ENCODE results near the gene CPSF7. TPM values are rescaled to one million over a fixed set of nuclear protein-coding genes. Genes with fewer than 3 reads are reported as not detected.

The CPSF7 gene
- total and polyA plus RNA-seq, 4 donors: 12.5 to 23.7 (median 22.2) TPM

- peaks cover 0 to 23% (median 19%) of the 10 kb centered on the region in 4 donors for H3K36me3 ChIP-seq (ENCODE audit: control insufficient read depth in 4 of 4, insufficient read depth in 3 of 4, low read depth in 1 of 4, low read length in 3 of 4)
Observed at GRCh38 chr11:61452825-61453224, 23.1 kb upstream of the CPSF7 start.

GRCh38 chr11:61448552-61448927, 18.8 kb upstream of the CPSF7 start:
- WGBS: 89% methylated on average over 7 of the region's 7 CpGs
- DNase-seq (ENCODE audit: low spot score): no peak
- Histone ChIP-seq H3K27ac (ENCODE audit: low read depth in 1 of 2, low read length in 2 of 2) (no peak overlapping the region), H3K4me3 (ENCODE audit: low read depth in 1 of 3, low read length in 3 of 3) (no peak overlapping the region), H3K4me1 (ENCODE audit: control insufficient read depth in 4 of 4, insufficient read depth in 4 of 4, low read length in 3 of 4) (no peaks in the 10 kb centered on the region), H3K27me3 (ENCODE audit: control insufficient read depth in 4 of 4, insufficient read depth in 4 of 4, low read length in 3 of 4) (no peaks in the 10 kb centered on the region), H3K9me3 (ENCODE audit: control insufficient read depth in 4 of 4, low read length in 3 of 4) (no peaks in the 10 kb centered on the region), H3K36me3 (ENCODE audit: control insufficient read depth in 4 of 4, insufficient read depth in 3 of 4, low read depth in 1 of 4, low read length in 3 of 4) (peaks cover 5 to 37% (median 29%) of the 10 kb centered on the region in 4 donors), H3K9ac (ENCODE audit: low read depth in 1 of 2, low read length in 2 of 2) (no peak overlapping the region)
- TF ChIP-seq HNF4G (IDR thresholded peaks at IDR 0.05) (no peak), FOXA1 (IDR thresholded peaks at IDR 0.05) (no peak), FOXA2 (IDR thresholded peaks at IDR 0.05) (no peak), YY1 (IDR thresholded peaks at IDR 0.05) (no peak), GABPA (IDR thresholded peaks at IDR 0.05 in 1 of 2, conservative IDR thresholded peaks at IDR 0.05 in 1 of 2) (no peak), EGR1 (IDR thresholded peaks at IDR 0.05; ENCODE audit: low read depth in 2 of 2) (no peak), RXRA (IDR thresholded peaks at IDR 0.05) (no peak), SP1 (IDR thresholded peaks at IDR 0.05) (no peak), JUND (IDR thresholded peaks at IDR 0.05) (no peak), TAF1 (conservative IDR thresholded peaks at IDR 0.05) (no peak), HNF4A (conservative IDR thresholded peaks at IDR 0.05) (no peak), CTCF (IDR thresholded peaks at IDR 0.05; ENCODE audit: low read depth, low read length, missing input control) (no peak), NR2F2 (IDR thresholded peaks at IDR 0.05) (no peak)
- TF ChIP-seq, protein P1, sequence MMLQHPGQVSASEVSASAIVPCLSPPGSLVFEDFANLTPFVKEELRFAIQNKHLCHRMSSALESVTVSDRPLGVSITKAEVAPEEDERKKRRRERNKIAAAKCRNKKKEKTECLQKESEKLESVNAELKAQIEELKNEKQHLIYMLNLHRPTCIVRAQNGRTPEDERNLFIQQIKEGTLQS (IDR thresholded peaks at IDR 0.05): no peak
- TF ChIP-seq, protein P2, sequence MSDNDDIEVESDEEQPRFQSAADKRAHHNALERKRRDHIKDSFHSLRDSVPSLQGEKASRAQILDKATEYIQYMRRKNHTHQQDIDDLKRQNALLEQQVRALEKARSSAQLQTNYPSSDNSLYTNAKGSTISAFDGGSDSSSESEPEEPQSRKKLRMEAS (IDR thresholded peaks at IDR 0.05): no peak
- TF ChIP-seq, protein P3, sequence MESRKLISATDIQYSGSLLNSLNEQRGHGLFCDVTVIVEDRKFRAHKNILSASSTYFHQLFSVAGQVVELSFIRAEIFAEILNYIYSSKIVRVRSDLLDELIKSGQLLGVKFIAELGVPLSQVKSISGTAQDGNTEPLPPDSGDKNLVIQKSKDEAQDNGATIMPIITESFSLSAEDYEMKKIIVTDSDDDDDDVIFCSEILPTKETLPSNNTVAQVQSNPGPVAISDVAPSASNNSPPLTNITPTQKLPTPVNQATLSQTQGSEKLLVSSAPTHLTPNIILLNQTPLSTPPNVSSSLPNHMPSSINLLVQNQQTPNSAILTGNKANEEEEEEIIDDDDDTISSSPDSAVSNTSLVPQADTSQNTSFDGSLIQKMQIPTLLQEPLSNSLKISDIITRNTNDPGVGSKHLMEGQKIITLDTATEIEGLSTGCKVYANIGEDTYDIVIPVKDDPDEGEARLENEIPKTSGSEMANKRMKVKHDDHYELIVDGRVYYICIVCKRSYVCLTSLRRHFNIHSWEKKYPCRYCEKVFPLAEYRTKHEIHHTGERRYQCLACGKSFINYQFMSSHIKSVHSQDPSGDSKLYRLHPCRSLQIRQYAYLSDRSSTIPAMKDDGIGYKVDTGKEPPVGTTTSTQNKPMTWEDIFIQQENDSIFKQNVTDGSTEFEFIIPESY (IDR thresholded peaks at IDR 0.05): no peak
- TF ChIP-seq, protein P4, sequence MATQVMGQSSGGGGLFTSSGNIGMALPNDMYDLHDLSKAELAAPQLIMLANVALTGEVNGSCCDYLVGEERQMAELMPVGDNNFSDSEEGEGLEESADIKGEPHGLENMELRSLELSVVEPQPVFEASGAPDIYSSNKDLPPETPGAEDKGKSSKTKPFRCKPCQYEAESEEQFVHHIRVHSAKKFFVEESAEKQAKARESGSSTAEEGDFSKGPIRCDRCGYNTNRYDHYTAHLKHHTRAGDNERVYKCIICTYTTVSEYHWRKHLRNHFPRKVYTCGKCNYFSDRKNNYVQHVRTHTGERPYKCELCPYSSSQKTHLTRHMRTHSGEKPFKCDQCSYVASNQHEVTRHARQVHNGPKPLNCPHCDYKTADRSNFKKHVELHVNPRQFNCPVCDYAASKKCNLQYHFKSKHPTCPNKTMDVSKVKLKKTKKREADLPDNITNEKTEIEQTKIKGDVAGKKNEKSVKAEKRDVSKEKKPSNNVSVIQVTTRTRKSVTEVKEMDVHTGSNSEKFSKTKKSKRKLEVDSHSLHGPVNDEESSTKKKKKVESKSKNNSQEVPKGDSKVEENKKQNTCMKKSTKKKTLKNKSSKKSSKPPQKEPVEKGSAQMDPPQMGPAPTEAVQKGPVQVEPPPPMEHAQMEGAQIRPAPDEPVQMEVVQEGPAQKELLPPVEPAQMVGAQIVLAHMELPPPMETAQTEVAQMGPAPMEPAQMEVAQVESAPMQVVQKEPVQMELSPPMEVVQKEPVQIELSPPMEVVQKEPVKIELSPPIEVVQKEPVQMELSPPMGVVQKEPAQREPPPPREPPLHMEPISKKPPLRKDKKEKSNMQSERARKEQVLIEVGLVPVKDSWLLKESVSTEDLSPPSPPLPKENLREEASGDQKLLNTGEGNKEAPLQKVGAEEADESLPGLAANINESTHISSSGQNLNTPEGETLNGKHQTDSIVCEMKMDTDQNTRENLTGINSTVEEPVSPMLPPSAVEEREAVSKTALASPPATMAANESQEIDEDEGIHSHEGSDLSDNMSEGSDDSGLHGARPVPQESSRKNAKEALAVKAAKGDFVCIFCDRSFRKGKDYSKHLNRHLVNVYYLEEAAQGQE (IDR thresholded peaks at IDR 0.05): no peak

More at GRCh38 chr11:61452825-61453224, 23.1 kb upstream of the CPSF7 start:
- no peaks in the 10 kb centered on the region for H3K4me1 ChIP-seq (ENCODE audit: control insufficient read depth in 4 of 4, insufficient read depth in 4 of 4, low read length in 3 of 4)
- TF ChIP-seq TAF1 (conservative IDR thresholded peaks at IDR 0.05): no peak
- TF ChIP-seq, protein P1 (IDR thresholded peaks at IDR 0.05): no peak
- TF ChIP-seq YY1 (IDR thresholded peaks at IDR 0.05): no peak
- no peak for TF ChIP-seq NR2F2 (IDR thresholded peaks at IDR 0.05)
- TF ChIP-seq, protein P2 (IDR thresholded peaks at IDR 0.05): no peak
- TF ChIP-seq SP1 (IDR thresholded peaks at IDR 0.05): no peak
- TF ChIP-seq HNF4G (IDR thresholded peaks at IDR 0.05): no peak
- no peak for TF ChIP-seq RAD21 (IDR thresholded peaks at IDR 0.05)
- TF ChIP-seq FOXA2 (IDR thresholded peaks at IDR 0.05): no peak
- no peak for TF ChIP-seq RXRA (IDR thresholded peaks at IDR 0.05)
- TF ChIP-seq GABPA (IDR thresholded peaks at IDR 0.05 in 1 of 2, conservative IDR thresholded peaks at IDR 0.05 in 1 of 2): no peak
- TF ChIP-seq FOXA1 (IDR thresholded peaks at IDR 0.05): no peak
- TF ChIP-seq, protein P3 (IDR thresholded peaks at IDR 0.05): no peak
- DNase-seq (ENCODE audit: low spot score): no peak
- whole genome bisulfite sequencing: over 99% methylated on average over 2 of the region's 2 CpGs
- no peak overlapping the region for H3K9ac ChIP-seq (ENCODE audit: low read depth in 1 of 2, low read length in 2 of 2)
- no peaks in the 10 kb centered on the region for H3K27me3 ChIP-seq (ENCODE audit: control insufficient read depth in 4 of 4, insufficient read depth in 4 of 4, low read length in 3 of 4)
- H3K9me3 ChIP-seq (ENCODE audit: control insufficient read depth in 4 of 4, low read length in 3 of 4): no peaks in the 10 kb centered on the region
- H3K27ac ChIP-seq (ENCODE audit: low read depth in 1 of 2, low read length in 2 of 2): no peak overlapping the region
- H3K4me3 ChIP-seq (ENCODE audit: low read depth in 1 of 3, low read length in 3 of 3): no peak overlapping the region

Measured in liver (tissue), 9 donors.